Measurements from ENCODE around the gene SVEP1.

SVEP1 gene

DNA sequence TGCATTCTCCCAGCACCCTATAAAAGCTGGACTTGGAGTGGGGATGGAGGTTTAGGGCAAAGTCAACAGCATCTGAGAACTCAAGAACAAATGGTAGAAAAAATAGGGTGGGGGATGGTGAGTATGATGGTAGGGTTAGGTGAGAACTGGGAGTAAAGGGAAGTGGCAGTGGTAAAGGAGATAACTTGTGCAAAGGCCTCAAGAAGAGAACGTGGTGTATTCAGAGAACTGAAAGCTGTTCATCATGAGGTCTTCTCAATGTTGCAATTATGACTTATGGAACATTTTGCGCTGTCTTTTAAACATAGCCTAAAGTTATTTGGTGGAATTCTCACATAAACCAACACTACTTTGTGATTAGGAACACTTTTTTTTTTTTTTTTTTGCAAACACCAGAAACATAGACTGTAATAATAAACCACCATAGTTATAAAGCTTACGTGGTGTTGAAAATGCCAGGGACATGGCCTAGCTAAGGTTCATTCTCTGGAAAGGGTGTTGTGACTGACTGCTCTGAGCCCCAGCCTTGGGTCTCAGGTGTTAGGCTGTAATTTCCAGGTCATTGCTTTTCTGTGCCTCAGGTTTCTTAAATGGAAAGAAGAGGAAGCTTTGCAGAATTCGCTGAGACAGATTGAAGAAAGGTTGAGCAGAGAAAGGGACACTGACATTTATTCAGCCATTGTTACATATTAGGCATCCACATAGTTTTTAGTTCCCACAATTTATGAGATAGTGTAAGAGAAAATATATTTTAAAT, 222.7 kb downstream of the SVEP1 start:
- peak; percentile 9 for DNase-seq

- DNase-seq = no peak
These were observed 223.6 kb downstream of the SVEP1 start for GRCh38 chr9:110355911-110356310.

GRCh38 chr9:110351009-110351467, 228.5 kb downstream of the SVEP1 start:
- DNase-seq = no peak

- no peak for DNase-seq
These were observed 233.2 kb downstream of the SVEP1 start for GRCh38 chr9:110346325-110346724.

GRCh38 chr9:110344821-110345220, 234.7 kb downstream of the SVEP1 start:
- no peak for DNase-seq

- DNase-seq = no peak
These were observed 236.0 kb downstream of the SVEP1 start for GRCh38 chr9:110343551-110343950.

- no peak for DNase-seq
These were observed 239.2 kb downstream of the SVEP1 start for GRCh38 chr9:110340306-110340705.

- no peak for DNase-seq
These were observed 241.4 kb downstream of the SVEP1 start for GRCh38 chr9:110338143-110338542.

DNA sequence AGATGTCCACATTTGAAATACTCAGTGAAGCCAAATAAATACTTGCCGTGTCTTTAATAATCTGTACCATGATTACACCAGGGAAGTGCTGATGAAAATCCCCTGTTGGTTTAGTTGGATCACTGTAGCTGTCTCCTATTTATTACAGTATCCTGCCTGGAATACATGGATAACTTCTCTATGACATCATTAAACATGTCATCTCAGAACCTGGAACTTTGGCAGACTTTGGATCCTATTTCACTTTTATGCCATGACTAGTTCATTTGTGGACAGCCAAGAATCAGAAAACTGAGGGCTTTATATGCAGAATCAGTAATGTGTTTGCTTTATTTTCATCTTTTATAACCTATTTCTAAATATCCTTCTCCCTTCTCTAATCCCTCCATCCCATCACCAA, 241.8 kb downstream of the SVEP1 start, which contains the start of gene TXNDC8:
Gene TXNDC8 (minus strand): TSS at position 137 of the 400 bp plus-strand sequence.
- no peak for DNase-seq

GRCh38 chr9:110336363-110336762, 243.2 kb downstream of the SVEP1 start:
- DNase-seq = no peak

DNA sequence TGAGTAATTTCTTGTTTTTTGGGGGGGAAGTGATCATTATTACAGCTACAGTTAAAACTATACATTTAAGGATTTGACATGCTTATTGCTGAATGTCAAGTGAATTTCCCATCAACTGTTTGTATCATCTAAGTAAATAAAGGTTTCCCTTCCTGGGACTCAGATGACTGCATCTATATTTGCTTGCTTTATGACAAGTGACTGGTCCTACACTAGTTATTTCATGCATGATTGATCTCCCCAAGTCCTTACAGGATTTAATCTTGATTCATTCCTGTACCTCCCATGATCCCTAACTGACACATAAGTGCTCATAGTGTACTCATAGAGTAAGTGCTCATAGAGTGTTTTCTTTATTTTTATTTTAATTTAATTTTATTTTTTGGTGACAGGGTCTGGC, 244.7 kb downstream of the SVEP1 start:
- no peak for DNase-seq

DNA sequence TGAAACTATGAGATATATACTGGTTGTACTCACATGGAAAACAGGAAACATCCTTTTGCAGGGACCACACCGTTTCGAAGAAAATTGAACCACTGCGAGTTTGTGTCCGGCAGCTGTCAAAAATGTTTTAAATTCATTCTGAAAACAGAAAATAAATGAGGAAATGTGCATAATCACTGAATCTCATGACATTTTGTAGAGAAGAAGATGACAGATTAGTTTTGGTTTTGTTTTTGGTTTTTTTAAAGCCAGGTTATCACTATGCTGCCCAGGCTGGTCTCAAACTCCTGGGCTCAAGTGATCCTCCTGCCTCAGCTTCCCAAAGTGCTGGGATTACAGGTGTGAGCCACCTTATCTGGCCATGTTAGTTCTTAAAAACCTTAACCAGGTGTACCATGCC, 245.4 kb downstream of the SVEP1 start:
- DNase-seq = no peak

- no peak for DNase-seq
These were observed 246.8 kb downstream of the SVEP1 start for GRCh38 chr9:110332766-110333165.

DNA sequence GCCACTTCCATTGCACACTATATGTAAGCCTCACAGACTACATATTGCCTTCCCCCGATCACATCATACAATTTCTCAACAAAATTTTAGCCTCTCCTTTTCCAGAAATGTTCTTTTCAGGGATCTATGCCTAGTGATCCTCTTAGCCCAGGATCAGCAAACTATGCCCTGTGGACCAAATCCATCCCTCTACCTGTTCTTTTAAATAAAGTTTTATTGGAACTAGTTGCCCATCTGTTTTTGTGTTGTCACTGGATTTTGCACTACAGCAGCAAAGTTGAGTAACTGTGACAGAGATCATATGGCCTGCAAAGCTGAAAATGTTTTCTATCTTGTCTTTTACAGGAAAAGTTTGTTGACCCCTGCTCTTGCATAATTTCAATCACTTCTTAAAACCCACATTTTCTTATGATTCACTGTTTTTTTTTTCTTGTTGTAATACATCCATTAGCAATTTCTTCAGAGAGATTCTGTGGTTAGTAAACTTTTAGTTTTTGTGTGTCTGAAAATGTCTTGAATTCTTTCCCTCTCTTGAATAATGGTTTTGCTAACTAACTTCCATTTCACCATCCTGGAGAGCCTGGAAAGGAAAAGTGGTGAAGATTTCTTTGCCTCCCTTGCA, 248.9 kb downstream of the SVEP1 start:
- no peak for DNase-seq

DNA sequence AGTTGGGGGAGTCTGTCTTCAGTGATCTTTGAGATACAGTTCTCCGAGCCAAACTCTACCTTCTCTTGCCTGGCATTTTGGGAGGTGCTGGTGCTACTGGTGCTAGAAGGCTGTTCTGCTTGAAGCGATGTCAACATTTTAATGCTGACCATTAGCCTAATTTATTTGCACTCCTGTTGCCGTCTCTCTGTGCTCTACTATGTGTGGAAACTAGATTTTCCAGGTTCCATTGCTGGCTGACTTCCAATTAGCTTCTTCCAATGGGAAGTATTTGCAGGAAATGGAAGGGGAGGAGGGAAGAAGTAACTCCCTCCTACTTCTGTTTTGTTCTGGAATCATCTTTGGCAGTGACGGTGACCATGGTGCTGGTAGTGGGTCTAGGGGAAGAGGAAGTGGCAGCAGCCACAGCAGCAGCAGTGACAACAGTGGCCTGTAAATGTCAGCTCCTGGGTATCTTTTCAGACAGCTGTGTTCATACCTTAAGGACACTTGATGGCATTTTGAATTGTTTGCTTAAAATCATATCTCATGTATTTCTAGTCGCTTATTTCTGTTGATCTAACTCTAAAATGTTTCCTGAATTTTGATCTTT, 249.8 kb downstream of the SVEP1 start:
- DNase-seq = no peak

DNA sequence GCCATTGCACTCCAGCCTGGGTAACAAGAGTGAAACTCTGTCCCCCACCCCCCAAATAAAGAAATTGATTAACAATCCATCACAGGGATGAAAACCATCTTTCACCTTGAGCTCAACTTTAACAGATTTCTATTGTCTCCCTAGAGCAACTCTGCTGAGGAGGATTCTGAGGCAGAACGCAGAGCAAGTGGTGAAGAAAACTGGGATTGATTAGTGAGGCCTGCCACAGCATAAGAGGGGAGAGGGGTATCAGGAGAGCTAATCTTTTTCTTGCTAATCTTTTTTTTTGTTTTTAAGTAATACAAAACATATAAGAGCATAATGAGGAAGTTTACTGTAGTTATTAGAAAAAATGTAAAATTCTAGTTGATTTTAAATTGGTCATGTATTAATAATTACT, 250.8 kb downstream of the SVEP1 start:
- DNase-seq = no peak

- DNase-seq = no peak
These were observed 251.8 kb downstream of the SVEP1 start for GRCh38 chr9:110327716-110328115.

- DNase-seq = no peak
These were observed 255.7 kb downstream of the SVEP1 start for GRCh38 chr9:110323818-110324217.

- DNase-seq = no peak
These were observed 258.7 kb downstream of the SVEP1 start for GRCh38 chr9:110320651-110321445.

DNA sequence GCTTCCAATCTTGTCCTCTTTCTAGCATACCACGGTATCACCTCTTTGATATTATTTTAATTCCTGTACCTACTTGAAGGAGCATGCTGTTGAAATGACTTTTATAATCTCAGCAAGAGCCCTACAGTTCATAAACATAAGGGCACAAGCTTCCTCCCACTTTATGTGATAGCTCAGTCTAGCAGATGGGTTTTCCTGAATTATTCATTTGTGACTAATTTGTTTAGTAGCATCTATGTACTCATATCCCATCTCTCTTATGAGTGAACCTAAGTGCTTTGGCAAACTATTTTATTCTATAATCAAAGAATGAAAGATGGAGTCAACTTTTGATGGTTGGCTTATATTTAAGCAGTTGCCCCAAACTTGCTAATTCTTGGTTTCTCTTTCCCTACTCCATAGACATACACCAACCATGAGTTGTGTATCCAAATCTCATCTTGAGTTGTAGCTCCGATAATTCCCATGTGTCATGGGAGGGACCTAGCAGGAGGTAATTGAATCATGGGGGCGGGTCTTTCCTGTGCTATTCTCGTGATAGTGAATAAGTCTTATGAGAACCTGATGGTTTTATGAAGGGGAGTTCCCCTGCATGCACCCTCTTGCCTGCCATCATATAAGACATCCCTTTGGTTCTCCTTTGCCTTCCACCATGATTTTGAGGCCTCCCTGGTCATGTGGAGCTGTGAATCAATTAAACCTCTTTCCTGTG, 259.6 kb downstream of the SVEP1 start:
- no peak for DNase-seq

DNA sequence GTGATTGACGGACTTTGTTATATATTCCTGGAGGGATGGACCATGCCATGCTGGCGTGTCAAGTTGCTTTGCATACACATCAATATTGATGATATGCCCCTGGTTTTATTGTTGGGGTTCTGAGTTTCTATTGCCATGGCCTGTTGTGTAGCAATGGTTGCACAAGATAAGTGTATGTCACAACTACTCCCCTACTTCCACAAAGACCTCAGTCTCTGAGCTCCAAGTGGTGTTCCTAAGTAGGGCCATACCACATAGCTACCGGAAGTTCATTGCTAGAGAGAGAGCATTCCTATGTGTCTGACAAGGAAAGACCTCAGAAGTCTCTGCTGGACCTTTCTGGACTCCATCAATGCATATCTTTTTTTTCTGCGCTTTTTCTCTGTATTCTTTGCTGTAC, 261.6 kb downstream of the SVEP1 start:
- DNase-seq = no peak

- peak; percentile 54 for DNase-seq
These were observed 263.1 kb downstream of the SVEP1 start for GRCh38 chr9:110316261-110317075.

All from NCI-H2171 (cell line).